SU-DHL-6 (cell line): ENCODE data around the gene GUSB.

Source experiments
- CTCF ChIP-seq: fragments of 200-600 bp; sonication (generic); IDR thresholded peaks from one replicate; pipeline ENCODE4 v1.5.1; 2017; ENCODE audit warnings: antibody characterized with exemption, mild to moderate bottlenecking, low read length, moderate library complexity; ENCODE audit not compliant: insufficient read depth, poor library complexity, severe bottlenecking
- EZH2phosphoT487 ChIP-seq: fragments of 200-600 bp; sonication (generic), shearing (Covaris generic); conservative IDR thresholded peaks from 2 replicates; pipeline ENCODE4 v1.6.1; 2018; ENCODE audit warnings: mild to moderate bottlenecking, antibody characterized with exemption, low read length, moderate library complexity, mixed read lengths

GRCh38 chr7:66015440-66016130 is 33.6 kb upstream of the GUSB start:
- TF ChIP-seq CTCF: no peak
- no peak for TF ChIP-seq EZH2phosphoT487
